AG10803 (cell line): Measurements from ENCODE around the gene HERC4.

Source experiments
- DNase-seq: peaks from one replicate; pipeline ENCODE4 v3.0.0; 2010; ENCODE audit warnings: low read depth
- H3K4me3 ChIP-seq: 2 replicates; pipeline ENCODE4 v1.5.1; 2011; ENCODE audit warnings: mild to moderate bottlenecking, low read length, control low read depth
- TF ChIP-seq, protein P1 (sequence below): conservative IDR thresholded peaks from 2 replicates; pipeline ENCODE4 v1.5.1; 2011; ENCODE audit warnings: mild to moderate bottlenecking, low read length, control low read depth, inconsistent platforms

Gene HERC4

DNA sequence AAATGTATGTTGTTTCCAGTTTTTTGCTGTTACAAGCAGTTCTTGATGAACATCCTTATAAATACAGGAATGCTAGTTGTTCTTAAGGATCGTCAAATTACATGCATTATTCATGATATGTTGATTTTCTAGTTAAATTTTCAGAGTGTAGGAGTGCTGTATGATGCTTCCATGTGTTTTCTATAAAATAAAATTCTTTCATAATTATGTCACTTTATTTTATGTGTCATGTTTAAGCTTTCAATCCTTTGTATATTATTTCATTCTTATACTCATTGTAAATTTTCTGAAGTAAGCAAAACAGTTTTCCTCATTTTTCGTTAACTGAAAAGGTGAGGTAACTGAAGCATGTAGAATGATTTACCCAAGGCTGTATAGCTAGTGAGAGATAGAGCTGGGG lies 17.4 kb upstream of the HERC4 start:
- TF ChIP-seq, protein P1, sequence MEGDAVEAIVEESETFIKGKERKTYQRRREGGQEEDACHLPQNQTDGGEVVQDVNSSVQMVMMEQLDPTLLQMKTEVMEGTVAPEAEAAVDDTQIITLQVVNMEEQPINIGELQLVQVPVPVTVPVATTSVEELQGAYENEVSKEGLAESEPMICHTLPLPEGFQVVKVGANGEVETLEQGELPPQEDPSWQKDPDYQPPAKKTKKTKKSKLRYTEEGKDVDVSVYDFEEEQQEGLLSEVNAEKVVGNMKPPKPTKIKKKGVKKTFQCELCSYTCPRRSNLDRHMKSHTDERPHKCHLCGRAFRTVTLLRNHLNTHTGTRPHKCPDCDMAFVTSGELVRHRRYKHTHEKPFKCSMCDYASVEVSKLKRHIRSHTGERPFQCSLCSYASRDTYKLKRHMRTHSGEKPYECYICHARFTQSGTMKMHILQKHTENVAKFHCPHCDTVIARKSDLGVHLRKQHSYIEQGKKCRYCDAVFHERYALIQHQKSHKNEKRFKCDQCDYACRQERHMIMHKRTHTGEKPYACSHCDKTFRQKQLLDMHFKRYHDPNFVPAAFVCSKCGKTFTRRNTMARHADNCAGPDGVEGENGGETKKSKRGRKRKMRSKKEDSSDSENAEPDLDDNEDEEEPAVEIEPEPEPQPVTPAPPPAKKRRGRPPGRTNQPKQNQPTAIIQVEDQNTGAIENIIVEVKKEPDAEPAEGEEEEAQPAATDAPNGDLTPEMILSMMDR: no peak
- no peak for DNase-seq
- no peak overlapping the region for H3K4me3 ChIP-seq

DNA sequence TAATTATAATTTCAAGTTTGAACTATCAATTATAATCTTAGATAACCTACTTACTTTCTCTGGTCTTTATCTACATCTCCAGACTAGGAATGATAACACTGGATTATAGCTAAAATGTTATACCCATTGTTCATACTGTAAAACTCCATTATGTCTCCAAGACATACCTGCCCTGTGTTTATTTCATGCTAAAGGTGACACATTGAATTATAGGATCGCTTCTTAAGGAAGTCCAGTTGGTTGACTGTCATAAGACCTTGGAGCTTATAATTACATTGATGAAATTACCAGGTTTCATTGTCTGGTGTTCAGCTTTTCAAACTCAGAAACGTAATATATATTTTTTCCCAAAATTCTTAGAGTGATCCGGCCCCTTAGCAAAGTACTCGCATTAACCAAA lies 15.5 kb upstream of the HERC4 start:
- TF ChIP-seq, protein P1: no peak
- no peak overlapping the region for H3K4me3 ChIP-seq
- DNase-seq: no peak

DNA sequence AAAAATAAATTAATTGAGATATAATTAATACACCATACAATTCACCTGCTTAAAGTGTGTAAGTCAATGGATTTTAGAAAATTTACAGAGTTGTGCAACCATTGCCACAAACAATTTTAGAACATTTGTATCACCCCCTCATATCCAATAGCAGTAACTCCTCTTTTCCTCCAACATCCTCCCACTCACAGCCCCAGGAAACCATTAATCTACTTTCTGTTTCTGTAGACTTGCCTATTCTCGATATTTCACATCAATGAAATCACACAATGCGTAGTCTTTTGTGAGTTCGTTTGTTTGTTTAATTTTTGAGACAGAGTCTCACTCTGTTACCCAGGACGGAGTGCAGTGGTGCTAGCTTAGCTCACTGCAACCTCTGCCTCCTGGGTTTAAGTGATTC lies 13.7 kb upstream of the HERC4 start:
- H3K4me3 ChIP-seq: no peak overlapping the region
- TF ChIP-seq, protein P1: no peak

GRCh38 chr10:68087685-68088401 lies 12.8 kb upstream of the HERC4 start:
- H3K4me3 ChIP-seq: no peak overlapping the region

More for the DNA sequence above, 13.7 kb upstream of the HERC4 start:
- DNase-seq: no peak

GRCh38 chr10:68086910-68087684 lies 12.0 kb upstream of the HERC4 start:
- no peak for DNase-seq
- TF ChIP-seq, protein P1: no peak
- H3K4me3 ChIP-seq: no peak overlapping the region

More at GRCh38 chr10:68087685-68088401, 12.8 kb upstream of the HERC4 start:
- TF ChIP-seq, protein P1: no peak
- DNase-seq: no peak

DNA sequence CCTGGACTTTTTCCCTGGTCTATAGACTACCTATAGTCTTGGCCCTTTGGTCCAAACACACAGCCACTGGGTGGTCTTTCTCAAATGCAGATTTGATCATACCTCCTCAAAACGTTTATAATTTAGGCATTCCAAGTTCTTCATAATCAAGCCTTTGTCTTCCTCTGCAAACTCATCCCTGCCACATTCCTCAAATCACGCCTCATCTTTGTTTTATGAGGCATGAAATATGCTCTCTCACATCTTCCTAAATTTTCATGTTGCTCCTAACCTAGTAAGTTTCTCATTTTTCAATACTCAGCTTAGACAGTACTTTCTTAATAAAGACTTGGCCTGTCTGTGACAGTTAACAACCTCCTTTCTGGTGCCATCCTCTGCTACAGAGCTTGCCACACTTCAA lies 10.9 kb upstream of the HERC4 start:
- H3K4me3 ChIP-seq: no peak overlapping the region
- TF ChIP-seq, protein P1: no peak
- peak; percentile 52 for DNase-seq

DNA sequence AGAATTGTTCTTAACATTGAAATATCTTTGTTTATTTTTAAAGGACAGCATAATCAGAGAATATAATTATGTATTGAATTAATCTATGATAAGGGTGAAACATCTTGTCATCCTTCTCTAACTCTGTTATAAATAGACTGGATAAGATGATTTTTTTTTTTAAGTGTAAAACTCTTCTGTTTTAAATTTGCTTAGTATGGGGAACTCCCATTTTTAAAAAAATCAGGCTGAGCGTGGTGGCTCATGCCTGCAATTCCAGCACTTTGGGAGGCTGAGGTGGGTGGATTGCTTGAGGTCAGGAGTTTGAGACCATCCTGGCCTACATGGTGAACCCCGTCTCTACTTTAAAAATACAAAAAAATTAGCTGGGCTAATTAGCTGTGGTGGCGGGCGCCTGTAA lies 9.4 kb upstream of the HERC4 start:
- no peak for DNase-seq
- no peak overlapping the region for H3K4me3 ChIP-seq
- TF ChIP-seq, protein P1: no peak
